Colonic mucosa (tissue), 4 donors: ENCODE data around the gene F11. TPM values are rescaled to one million over a fixed set of nuclear protein-coding genes. Genes with fewer than 3 reads are reported as not detected.
"Not testable (repeated sequence)": the region's sequence is repeated elsewhere in the genome, so short reads cannot be mapped to it uniquely, and the experiment has no call there.

Experiments
- DNase-seq: peaks from one replicate; pipeline ENCODE4 v3.0.0-alpha.2; 2020
- H3K27ac ChIP-seq: fragments of 200-600 bp; one replicate; pipeline ENCODE4 v1.8.0; 2021
- H3K27me3 ChIP-seq: fragments of 200-600 bp; one replicate; pipeline ENCODE4 v1.8.0; 2021
- H3K36me3 ChIP-seq: fragments of 200-600 bp; one replicate; pipeline ENCODE4 v1.8.0; 2021
- H3K4me1 ChIP-seq: fragments of 200-600 bp; one replicate; pipeline ENCODE4 v1.8.0; 2021; ENCODE audit warnings: mild to moderate bottlenecking
- H3K4me3 ChIP-seq: fragments of 200-600 bp; one replicate; pipeline ENCODE4 v1.8.0; 2021
- H3K9ac ChIP-seq, 2 donors: one replicate each; pipeline ENCODE4 v1.7.0; 2013; ENCODE audit warnings: control low read depth in 2 of 2, low read depth in 2 of 2, low read length in 2 of 2
- H3K9me3 ChIP-seq: fragments of 200-600 bp; one replicate; pipeline ENCODE4 v1.8.0; 2021
- intact Hi-C: fragments of 100-400 bp; cut with DNase I; formaldehyde crosslinking; loops from one replicate; pipeline ENCODE4 v1.14.1; 2022
- total RNA-seq, 2 donors: library from RNA; stranded (reverse); fragmentation: NEBNext Ultra II Directional in 1 of 2; extraction: Animal tissue kit (Norgen Biotek cat#: 25700) in 1 of 2; gene quantifications; one replicate each; pipeline ENCODE4 v1.2.1, GENCODE V29; 2021
- TF ChIP-seq, protein P1 (sequence below): fragments of 200-600 bp; IDR thresholded peaks from one replicate; pipeline ENCODE4 v1.8.0; 2022; ENCODE audit warnings: antibody characterized with exemption, mild to moderate bottlenecking
- donor health status: healthy.
- donor health status: DM: no; HTN: no; CAD: no.
- donor health status: DM: no; HTN: no; CAD: no.

Gene F11
- total RNA-seq, 2 donors from 2014 or later: 0.48 to 0.54 TPM

DNA sequence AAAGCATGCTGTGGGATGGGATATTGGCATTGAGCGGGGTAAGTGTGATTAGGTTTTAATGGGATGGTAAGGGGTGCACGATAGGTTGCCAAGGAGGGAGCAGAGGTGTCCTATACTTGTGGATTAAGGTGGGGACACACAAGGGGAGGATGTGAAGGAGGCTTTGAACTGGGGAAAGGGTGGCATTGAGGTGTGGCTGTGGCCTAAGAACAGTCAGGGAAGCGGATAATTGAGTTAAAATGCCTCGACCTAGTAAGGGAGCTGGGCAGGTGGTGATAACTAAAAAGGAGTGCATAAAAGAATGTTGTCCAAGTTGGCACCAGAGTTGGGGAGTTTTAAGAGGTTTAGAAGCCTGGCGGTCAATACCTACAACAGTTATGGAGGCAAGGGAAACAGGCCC, 21.2 kb upstream of the F11 start:
- Histone ChIP-seq H3K9me3 (no peaks in the 10 kb centered on the region), H3K27me3 (no peaks in the 10 kb centered on the region), H3K36me3 (no peaks in the 10 kb centered on the region), H3K4me3 (no peak overlapping the region), H3K9ac (no peak overlapping the region), H3K4me1 (no peaks in the 10 kb centered on the region), H3K27ac (no peak overlapping the region)
- no peak for DNase-seq
- intact Hi-C loops: no loop called here
- TF ChIP-seq, protein P1, sequence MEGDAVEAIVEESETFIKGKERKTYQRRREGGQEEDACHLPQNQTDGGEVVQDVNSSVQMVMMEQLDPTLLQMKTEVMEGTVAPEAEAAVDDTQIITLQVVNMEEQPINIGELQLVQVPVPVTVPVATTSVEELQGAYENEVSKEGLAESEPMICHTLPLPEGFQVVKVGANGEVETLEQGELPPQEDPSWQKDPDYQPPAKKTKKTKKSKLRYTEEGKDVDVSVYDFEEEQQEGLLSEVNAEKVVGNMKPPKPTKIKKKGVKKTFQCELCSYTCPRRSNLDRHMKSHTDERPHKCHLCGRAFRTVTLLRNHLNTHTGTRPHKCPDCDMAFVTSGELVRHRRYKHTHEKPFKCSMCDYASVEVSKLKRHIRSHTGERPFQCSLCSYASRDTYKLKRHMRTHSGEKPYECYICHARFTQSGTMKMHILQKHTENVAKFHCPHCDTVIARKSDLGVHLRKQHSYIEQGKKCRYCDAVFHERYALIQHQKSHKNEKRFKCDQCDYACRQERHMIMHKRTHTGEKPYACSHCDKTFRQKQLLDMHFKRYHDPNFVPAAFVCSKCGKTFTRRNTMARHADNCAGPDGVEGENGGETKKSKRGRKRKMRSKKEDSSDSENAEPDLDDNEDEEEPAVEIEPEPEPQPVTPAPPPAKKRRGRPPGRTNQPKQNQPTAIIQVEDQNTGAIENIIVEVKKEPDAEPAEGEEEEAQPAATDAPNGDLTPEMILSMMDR: no peak

DNA sequence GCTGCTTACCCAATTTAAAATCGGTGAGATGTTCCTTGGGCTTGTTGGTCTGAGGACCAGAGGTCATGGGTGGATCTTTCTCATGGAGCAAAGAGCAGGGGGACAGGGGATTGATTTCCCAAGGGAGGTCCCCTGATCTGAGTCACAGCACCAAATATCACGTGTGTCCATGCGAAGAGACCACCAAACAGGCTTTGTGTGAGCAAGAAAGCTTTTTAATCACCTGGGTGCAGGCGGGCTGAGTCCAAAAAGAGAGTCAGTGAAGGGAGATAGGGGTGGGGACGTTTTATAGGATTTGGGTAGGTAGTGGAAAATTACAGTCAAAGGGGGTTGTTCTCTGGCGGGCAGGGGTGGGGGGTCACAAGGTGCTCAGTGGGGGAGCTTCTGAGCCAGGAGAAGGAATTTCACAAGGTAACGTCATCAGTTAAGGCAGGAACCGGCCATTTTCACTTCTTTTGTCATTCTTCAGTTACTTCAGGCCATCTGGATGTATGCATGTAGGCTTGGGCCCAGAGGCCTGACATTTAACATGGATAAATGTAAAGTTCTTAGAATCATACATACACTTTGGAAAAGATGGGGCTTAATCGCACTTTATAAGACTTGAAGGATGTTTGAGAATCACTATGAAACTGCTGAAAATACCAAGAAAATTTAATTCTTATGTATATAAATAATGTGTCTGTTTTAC, 18.8 kb upstream of the F11 start:
- H3K9me3 ChIP-seq, H3K27ac ChIP-seq, H3K9ac ChIP-seq, intact Hi-C loops, H3K4me1 ChIP-seq, DNase-seq, H3K4me3 ChIP-seq, H3K27me3 ChIP-seq, H3K36me3 ChIP-seq: not testable (repeated sequence)

DNA sequence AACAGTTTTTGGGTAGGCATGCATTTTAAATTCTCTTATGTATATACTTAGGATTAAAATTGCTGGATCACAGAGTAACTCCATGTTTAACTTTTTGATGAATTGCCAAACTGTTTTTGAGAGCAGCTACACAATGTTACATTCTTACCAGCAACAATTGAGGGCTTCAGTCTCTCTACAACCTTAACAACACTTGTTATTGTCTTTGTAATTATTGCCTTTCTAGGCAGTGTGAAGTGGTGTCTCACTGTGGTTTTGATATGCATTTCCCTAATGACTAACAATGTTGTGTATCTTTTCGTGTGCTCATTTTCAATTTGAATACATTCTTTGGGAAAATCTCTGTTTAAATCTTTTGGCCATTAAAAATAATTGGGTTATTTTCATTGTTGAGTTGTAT, 17.3 kb upstream of the F11 start:
- Histone ChIP-seq H3K4me1 (no peaks in the 10 kb centered on the region), H3K9me3 (no peaks in the 10 kb centered on the region), H3K4me3 (no peak overlapping the region), H3K36me3 (no peaks in the 10 kb centered on the region), H3K9ac (no peak overlapping the region), H3K27me3 (no peaks in the 10 kb centered on the region), H3K27ac (no peak overlapping the region)
- DNase-seq: no peak
- TF ChIP-seq, protein P1: no peak
- intact Hi-C loops: no loop called here

DNA sequence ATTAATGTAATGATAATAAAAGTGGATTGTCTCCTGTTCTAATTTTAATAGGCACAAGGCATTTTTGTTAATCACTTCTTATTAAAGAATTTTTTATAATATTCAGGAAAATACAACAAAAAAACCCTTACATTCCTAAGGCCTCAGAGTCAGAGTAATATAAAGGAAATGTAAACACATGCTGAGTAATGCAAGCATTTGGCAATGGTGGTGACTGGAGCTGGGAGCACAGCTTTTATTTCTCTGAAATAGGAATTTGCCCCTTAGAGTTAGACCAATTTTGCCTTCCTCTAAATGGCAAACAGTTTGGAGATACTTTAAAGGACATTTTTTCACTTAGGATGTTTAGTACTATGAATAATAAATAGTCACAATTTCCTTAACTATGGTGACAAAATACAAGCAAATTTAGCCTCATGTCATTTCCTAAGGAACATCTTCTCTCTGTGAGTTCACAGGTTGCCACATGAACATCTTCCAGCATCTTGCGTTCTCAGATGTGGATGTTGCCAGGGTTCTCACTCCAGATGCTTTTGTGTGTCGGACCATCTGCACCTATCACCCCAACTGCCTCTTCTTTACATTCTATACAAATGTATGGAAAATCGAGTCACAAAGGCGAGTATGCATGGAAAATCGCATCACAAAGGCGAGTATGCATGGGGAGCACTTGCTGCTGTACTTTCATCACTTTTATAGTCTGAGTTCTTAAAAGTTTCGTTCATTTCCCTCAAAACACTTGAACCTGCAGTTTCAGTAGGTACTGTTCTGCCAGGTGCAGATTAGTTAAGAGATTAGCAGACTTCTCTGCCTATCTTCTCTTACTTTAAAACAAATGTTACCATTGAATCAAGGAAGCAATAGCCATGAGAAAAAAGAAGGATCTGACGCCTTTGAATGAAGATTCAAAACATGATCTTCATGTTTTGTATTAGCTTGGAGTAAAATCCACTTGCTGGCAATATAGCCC, 15.9 kb upstream of the F11 start:
- no peak for DNase-seq
- no peaks in the 10 kb centered on the region for H3K4me1 ChIP-seq
- no peaks in the 10 kb centered on the region for H3K36me3 ChIP-seq
- TF ChIP-seq, protein P1: no peak
- H3K4me3 ChIP-seq: no peak overlapping the region
- intact Hi-C loops: no loop called here
- no peaks in the 10 kb centered on the region for H3K27me3 ChIP-seq
- no peaks in the 10 kb centered on the region for H3K9me3 ChIP-seq
- no peak overlapping the region for H3K27ac ChIP-seq
- no peak overlapping the region for H3K9ac ChIP-seq

DNA sequence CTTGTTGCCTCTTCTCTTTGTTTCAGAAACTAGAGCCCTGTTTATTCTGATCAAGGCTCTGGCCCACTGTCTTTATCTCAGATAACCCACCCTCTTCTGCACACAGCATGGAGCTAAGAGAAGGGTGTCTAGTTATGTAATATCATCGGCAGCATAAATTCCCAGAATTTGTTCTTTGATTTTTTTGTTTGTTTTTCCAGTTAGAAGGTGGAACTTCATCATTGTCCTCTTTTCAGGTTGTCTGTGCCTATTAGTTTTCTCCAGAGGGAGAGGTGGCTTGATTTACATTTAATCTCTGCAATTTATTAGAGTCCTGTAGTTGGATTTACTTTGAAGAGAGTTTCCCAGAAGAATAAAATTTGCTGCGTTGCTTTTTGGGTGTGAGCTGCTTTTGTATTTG, 15.2 kb upstream of the F11 start:
- TF ChIP-seq, protein P1: no peak
- Histone ChIP-seq H3K9me3 (no peaks in the 10 kb centered on the region), H3K4me1 (no peaks in the 10 kb centered on the region)

DNA sequence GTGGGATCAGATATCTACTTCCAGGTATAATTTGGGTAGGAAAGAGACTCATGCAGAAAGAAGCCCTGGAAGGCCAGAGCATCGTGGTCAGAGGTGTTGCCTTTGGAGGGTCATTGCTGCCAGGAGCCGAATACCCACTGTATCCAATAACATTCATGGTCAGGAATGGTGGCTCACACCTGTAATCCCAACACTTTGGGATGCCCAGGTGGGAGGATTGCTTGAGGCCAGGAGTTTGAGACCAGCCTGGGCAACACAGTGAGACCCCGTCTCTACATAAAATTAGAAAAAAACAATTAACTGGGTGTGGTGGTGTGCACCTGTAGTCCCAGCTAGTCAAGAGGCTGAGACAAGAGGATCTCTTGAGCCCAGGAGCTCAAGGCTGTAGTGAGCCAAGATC, 10.9 kb upstream of the F11 start:
- no peak overlapping the region for H3K9ac ChIP-seq
- H3K27me3 ChIP-seq: no peaks in the 10 kb centered on the region
- TF ChIP-seq, protein P1: no peak
- H3K4me1 ChIP-seq: no peaks in the 10 kb centered on the region
- no peaks in the 10 kb centered on the region for H3K9me3 ChIP-seq
- no peak overlapping the region for H3K27ac ChIP-seq
- H3K4me3 ChIP-seq: no peak overlapping the region
- DNase-seq: no peak
- intact Hi-C loops: no loop called here
- H3K36me3 ChIP-seq: no peaks in the 10 kb centered on the region

More for the DNA sequence above, 15.2 kb upstream of the F11 start:
- H3K4me3 ChIP-seq: no peak overlapping the region
- intact Hi-C loops: no loop called here
- H3K9ac ChIP-seq: no peak overlapping the region
- H3K36me3 ChIP-seq: no peaks in the 10 kb centered on the region
- no peak for DNase-seq
- H3K27me3 ChIP-seq: no peaks in the 10 kb centered on the region
- no peak overlapping the region for H3K27ac ChIP-seq
